Upper lobe of right lung (tissue), 1 donor: ENCODE results near the gene FAH. TPM values are rescaled to one million over a fixed set of nuclear protein-coding genes. Genes with fewer than 3 reads are reported as not detected.

Experiments
- ATAC-seq: fragments of 200-7000 bp; cut with Tn5 transposase; one replicate; pipeline ENCODE4 v1.9.1; 2020; ENCODE audit warnings: mild to moderate bottlenecking, moderate library complexity
- DNase-seq: peaks from one replicate; pipeline ENCODE4 v3.0.0-alpha.2; 2020
- H3K27ac ChIP-seq: fragments of 200-600 bp; one replicate; pipeline ENCODE4 v1.8.0; 2022
- H3K27me3 ChIP-seq: fragments of 200-600 bp; one replicate; pipeline ENCODE4 v1.8.0; 2022; ENCODE audit warnings: mild to moderate bottlenecking
- H3K36me3 ChIP-seq: fragments of 200-600 bp; one replicate; pipeline ENCODE4 v1.8.0; 2022
- H3K4me1 ChIP-seq: fragments of 200-600 bp; one replicate; pipeline ENCODE4 v1.8.0; 2022
- H3K4me3 ChIP-seq: fragments of 200-600 bp; one replicate; pipeline ENCODE4 v1.8.0; 2022; ENCODE audit warnings: mild to moderate bottlenecking
- H3K9me3 ChIP-seq: fragments of 200-600 bp; one replicate; pipeline ENCODE4 v1.8.0; 2022
- CTCF ChIP-seq: fragments of 200-600 bp; IDR thresholded peaks from one replicate; pipeline ENCODE4 v1.8.0; 2022; ENCODE audit warnings: antibody characterized with exemption
- intact Hi-C: fragments of 100-400 bp; cut with DNase I; formaldehyde crosslinking; loops from one replicate; pipeline ENCODE4 v1.11.0; 2022
- total RNA-seq: library from RNA; stranded (reverse); fragmentation: NEBNext Ultra II Directional; extraction: Animal tissue kit (Norgen Biotek cat#: 25700); gene quantifications from one replicate; pipeline ENCODE4 v1.2.1, GENCODE V29; 2021
- donor health status: DM: no; HTN: yes; CAD: no; lungs with severe emphysema.

Gene FAH
- total RNA-seq, 1 donor from 2014 or later: 31.7 TPM

DNA sequence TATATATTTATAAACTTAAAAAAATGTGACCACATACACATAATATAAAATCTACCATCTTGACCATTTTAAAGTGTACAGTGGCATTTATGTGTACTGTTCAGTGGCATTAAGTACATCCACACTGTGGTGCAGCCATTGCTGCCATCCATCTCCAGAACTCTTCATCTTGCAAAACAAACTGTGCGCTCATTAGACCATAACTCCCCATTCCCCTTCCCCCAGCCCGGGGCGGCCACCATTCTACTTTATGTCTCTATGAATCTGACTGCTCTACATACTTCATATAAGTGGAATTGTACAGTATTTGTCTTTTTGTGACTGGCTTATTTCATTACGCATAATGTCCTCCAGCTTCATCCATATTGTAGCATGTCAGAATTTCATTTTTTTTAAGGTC is 51.4 kb downstream of the FAH start:
- H3K4me1 ChIP-seq: peaks cover 7% of the 10 kb centered on the region
- H3K36me3 ChIP-seq: no peaks in the 10 kb centered on the region
- no peak for TF ChIP-seq CTCF
- ATAC-seq: no peak
- no peaks in the 10 kb centered on the region for H3K27me3 ChIP-seq
- no peak overlapping the region for H3K27ac ChIP-seq
- H3K4me3 ChIP-seq: no peak overlapping the region
- H3K9me3 ChIP-seq: no peaks in the 10 kb centered on the region
- intact Hi-C loops: no loop called here
- no peak for DNase-seq

DNA sequence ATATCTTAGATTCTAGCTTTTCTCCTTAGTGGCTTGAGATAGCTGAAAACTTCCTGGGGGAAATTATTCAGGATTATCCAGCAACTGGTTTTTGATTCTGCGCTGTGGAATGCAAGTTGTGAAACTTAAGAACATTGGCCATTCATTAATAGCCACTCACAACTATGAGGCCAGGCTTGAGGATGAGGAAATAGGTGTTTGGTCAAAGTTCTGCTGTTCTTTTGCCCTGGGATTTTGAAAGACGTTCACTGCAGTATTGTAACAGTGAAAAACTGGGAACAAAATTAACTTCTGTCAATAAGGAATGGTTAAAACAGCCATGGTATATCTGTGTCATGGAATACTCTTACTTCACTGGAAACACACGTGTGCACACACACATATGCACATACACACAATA is 55.1 kb downstream of the FAH start:
- intact Hi-C loops: no loop called here
- Histone ChIP-seq H3K36me3 (no peaks in the 10 kb centered on the region), H3K27me3 (no peaks in the 10 kb centered on the region), H3K4me1 (peaks cover 7% of the 10 kb centered on the region), H3K4me3 (no peak overlapping the region), H3K27ac (no peak overlapping the region), H3K9me3 (no peaks in the 10 kb centered on the region)
- TF ChIP-seq CTCF: no peak
- peak; percentile 72 for ATAC-seq
- DNase-seq: no peak

GRCh38 chr15:80208758-80209734 is 56.2 kb downstream of the FAH start:
- DNase-seq: no peak
- no peak overlapping the region for H3K4me3 ChIP-seq
- TF ChIP-seq CTCF: no peak
- H3K36me3 ChIP-seq: no peaks in the 10 kb centered on the region
- H3K27me3 ChIP-seq: no peaks in the 10 kb centered on the region
- no peak overlapping the region for H3K27ac ChIP-seq
- no peak for ATAC-seq
- no peaks in the 10 kb centered on the region for H3K9me3 ChIP-seq
- peaks cover 7% of the 10 kb centered on the region for H3K4me1 ChIP-seq
- intact Hi-C loops: no loop called here

- H3K36me3 ChIP-seq: no peaks in the 10 kb centered on the region
- H3K27me3 ChIP-seq: no peaks in the 10 kb centered on the region
- TF ChIP-seq CTCF: no peak
- peaks cover 7% of the 10 kb centered on the region for H3K4me1 ChIP-seq
- intact Hi-C loops: no loop called here
- DNase-seq: no peak
- no peak for ATAC-seq
- H3K27ac ChIP-seq: no peak overlapping the region
- H3K4me3 ChIP-seq: no peak overlapping the region
- no peaks in the 10 kb centered on the region for H3K9me3 ChIP-seq
Measured at GRCh38 chr15:80210611-80211573, 58.1 kb downstream of the FAH start.

DNA sequence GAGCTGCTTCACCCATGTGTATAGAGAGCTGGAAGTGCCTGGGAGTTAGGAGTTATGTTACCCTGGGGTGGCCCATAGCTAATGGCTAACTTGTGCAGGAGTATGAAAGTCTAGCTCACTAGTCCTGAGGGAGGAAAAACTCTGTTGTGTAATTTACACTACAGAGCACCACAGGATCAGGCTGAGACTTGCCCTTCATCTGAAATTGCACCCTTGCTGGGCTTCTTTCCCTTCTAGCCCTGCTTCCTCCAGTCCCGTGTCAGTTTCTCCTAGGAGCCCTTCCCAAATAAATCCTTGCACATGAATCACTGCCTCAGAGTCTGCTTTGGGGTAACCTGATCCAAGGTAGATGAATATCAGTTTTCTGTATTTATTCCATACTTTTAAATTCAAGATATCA is 59.2 kb downstream of the FAH start:
- no peak for ATAC-seq
- no peak for TF ChIP-seq CTCF
- no peak overlapping the region for H3K27ac ChIP-seq

More for the DNA sequence above, 59.2 kb downstream of the FAH start:
- DNase-seq: no peak
- peaks cover 7% of the 10 kb centered on the region for H3K4me1 ChIP-seq
- H3K36me3 ChIP-seq: no peaks in the 10 kb centered on the region
- H3K4me3 ChIP-seq: no peak overlapping the region
- no peaks in the 10 kb centered on the region for H3K9me3 ChIP-seq
- intact Hi-C loops: no loop called here
- no peaks in the 10 kb centered on the region for H3K27me3 ChIP-seq
